Body of pancreas (tissue), 4 donors: ENCODE measurements around the gene LRP10. TPM values are rescaled to one million over a fixed set of nuclear protein-coding genes. Genes with fewer than 3 reads are reported as not detected.
"Not testable (repeated sequence)": the region's sequence is repeated elsewhere in the genome, so short reads cannot be mapped to it uniquely, and the experiment has no call there.

Experiments used
- ATAC-seq: fragments of 150-250 bp; one replicate; pipeline ENCODE4 v1.9.1; 2016
- DNase-seq, 4 donors: peaks; one replicate each; pipeline ENCODE4 v3.0.0-alpha.2; 2019
- H3K27ac ChIP-seq, 4 donors: fragments of 200-600 bp; sonication (generic); 1 replicate in 3 of 4; 2 replicates in 1 of 4; pipeline versions ENCODE4 v1.5.1 to v1.6.1; 2016 to 2019; ENCODE audit warnings: mild to moderate bottlenecking in 1 of 4, mixed read lengths in 1 of 4, moderate library complexity in 1 of 4
- H3K27me3 ChIP-seq, 2 donors: fragments of 200-600 bp; sonication (generic); one replicate each; pipeline ENCODE4 v1.6.0; 2016; ENCODE audit warnings: mild to moderate bottlenecking in 1 of 2
- H3K36me3 ChIP-seq, 2 donors: fragments of 200-600 bp; sonication (generic); replicated peaks in 1 of 2; 2 replicates each; pipeline ENCODE4 v1.5.1; 2016; ENCODE audit warnings: low read depth in 2 of 2; ENCODE audit not compliant: insufficient read depth in 1 of 2
- H3K4me1 ChIP-seq: fragments of 200-600 bp; sonication (generic); one replicate; pipeline ENCODE4 v1.6.0; 2016
- H3K4me3 ChIP-seq, 2 donors: fragments of 200-600 bp; sonication (generic); 1 replicate in 1 of 2; 2 replicates in 1 of 2; pipeline ENCODE4 v1.5.1; 2016 to 2019
- H3K9me3 ChIP-seq, 3 donors: fragments of 200-600 bp; sonication (generic); 1 replicate in 2 of 3; 2 replicates in 1 of 3; pipeline ENCODE4 v1.5.1; 2016
- CTCF ChIP-seq, 7 experiments: fragments of 450-650 bp in 4 of 7; fragments of 200-600 bp in 3 of 7; sonication (generic) in 3 of 7; IDR thresholded peaks; one replicate each; pipeline ENCODE4 v1.5.1; 2016 to 2019; ENCODE audit warnings: antibody characterized with exemption in 7 of 7
- POLR2A ChIP-seq, 3 donors: fragments of 450-650 bp; IDR thresholded peaks; one replicate each; pipeline ENCODE4 v1.6.1; 2016; ENCODE audit warnings: antibody characterized with exemption in 3 of 3, mild to moderate bottlenecking in 2 of 3
- WGBS, 2 donors: methylation state at CpG; one replicate each; pipeline ENCODE4 v1.1.5; 2017; 5-methylcytosine and 5-hydroxymethylcytosine counted together
- intact Hi-C: fragments of 100-400 bp; cut with DNase I; formaldehyde crosslinking; loops from one replicate; pipeline ENCODE4 v1.15.1; 2023
- total RNA-seq, 2 donors: library from RNA; depleted of rRNA; stranded (reverse); fragments of >200 nt; gene quantifications; one replicate each; pipeline ENCODE4 v1.1.0, GENCODE V29; 2016

Gene LRP10
- total RNA-seq, 2 donors from 2014 or later = 47.8 to 83.0 TPM

- no peak for ATAC-seq
- Histone ChIP-seq H3K9me3 (no peaks in the 10 kb centered on the region), H3K27ac (peak overlapping the region in 3 of 4 donors; percentile 78 to 84 (median 82)), H3K4me3 (no peak overlapping the region), H3K27me3 (no peaks in the 10 kb centered on the region), H3K36me3 (no peaks in the 10 kb centered on the region), H3K4me1 (peaks cover 28% of the 10 kb centered on the region)
- no peak for DNase-seq
- TF ChIP-seq CTCF (IDR thresholded peaks at IDR 0.05) = no peak
- TF ChIP-seq POLR2A (IDR thresholded peaks at IDR 0.05) = no peak
- 28 to 30% methylated on average over 2 of the region's 2 CpGs for WGBS, 2 donors
- intact Hi-C loops = loop anchor here (10.0 kb wide), 1 partner anchor 298 kb away; no protein-coding TSS in a partner anchor
Observed at GRCh38 chr14:22852599-22852939, 19.0 kb upstream of the LRP10 start.

GRCh38 chr14:22852940-22853767 is 18.4 kb upstream of the LRP10 start:
- ATAC-seq (peak; percentile 81), DNase-seq (peak; percentile 86 to 93 (median 90))
- Histone ChIP-seq H3K27ac (peak overlapping the region; percentile 53 to 84 (median 80)), H3K4me3 (no peak overlapping the region), H3K36me3 (no peaks in the 10 kb centered on the region), H3K9me3 (no peaks in the 10 kb centered on the region), H3K27me3 (no peaks in the 10 kb centered on the region), H3K4me1 (peaks cover 28% of the 10 kb centered on the region)
- 0 to 7% methylated on average over 11 to 20 of the region's 20 CpGs for WGBS, 2 donors
- intact Hi-C loops = loop anchor here (10.0 kb wide), 1 partner anchor 298 kb away; no protein-coding TSS in a partner anchor
- TF ChIP-seq CTCF (IDR thresholded peaks at IDR 0.05) (peak; percentile 76 to 99 (median 93)), POLR2A (IDR thresholded peaks at IDR 0.05) (peak in 2 of 3 donors; percentile 28 to 47)

GRCh38 chr14:22854296-22854695 is 17.2 kb upstream of the LRP10 start:
- H3K36me3 ChIP-seq, H3K9me3 ChIP-seq, H3K4me3 ChIP-seq, H3K27ac ChIP-seq, DNase-seq, H3K27me3 ChIP-seq, ATAC-seq: not testable (repeated sequence)
- H3K4me1 ChIP-seq = peaks cover 28% of the 10 kb centered on the region
- intact Hi-C loops = loop anchor here (10.0 kb wide), 1 partner anchor 299 kb away; no protein-coding TSS in a partner anchor
- WGBS, 2 donors = 94 to 96% methylated on average over 10 to 11 of the region's 11 CpGs

- TF ChIP-seq CTCF (IDR thresholded peaks at IDR 0.05) (no peak), POLR2A (IDR thresholded peaks at IDR 0.05) (no peak)
- Histone ChIP-seq H3K36me3 (no peaks in the 10 kb centered on the region), H3K27ac (no peak overlapping the region), H3K9me3 (no peaks in the 10 kb centered on the region), H3K4me1 (peaks cover 25% of the 10 kb centered on the region), H3K27me3 (no peaks in the 10 kb centered on the region), H3K4me3 (no peak overlapping the region)
- no peak for DNase-seq
- intact Hi-C loops = loop anchor here (5.0 to 10.0 kb wide), 2 partner anchors 33 to 300 kb away; no protein-coding TSS in a partner anchor
- 80 to 84% methylated on average over 8 of the region's 8 CpGs for WGBS, 2 donors
- no peak for ATAC-seq
Observed at GRCh38 chr14:22854963-22855724, 16.4 kb upstream of the LRP10 start.

GRCh38 chr14:22856428-22856827 is 15.1 kb upstream of the LRP10 start:
- ATAC-seq (no peak), DNase-seq (no peak)
- TF ChIP-seq POLR2A (IDR thresholded peaks at IDR 0.05) = no peak
- no peak for TF ChIP-seq CTCF (IDR thresholded peaks at IDR 0.05)
- Histone ChIP-seq H3K27ac (no peak overlapping the region), H3K9me3 (no peaks in the 10 kb centered on the region), H3K4me3 (no peak overlapping the region), H3K27me3 (no peaks in the 10 kb centered on the region), H3K36me3 (no peaks in the 10 kb centered on the region), H3K4me1 (peaks cover 14% of the 10 kb centered on the region)
- intact Hi-C loops = loop anchor here (5.0 to 10.0 kb wide), 2 partner anchors 34 to 302 kb away; no protein-coding TSS in a partner anchor
- 88 to 89% methylated on average over 5 of the region's 5 CpGs for WGBS, 2 donors

GRCh38 chr14:22860377-22860776 is 11.2 kb upstream of the LRP10 start:
- H3K27ac ChIP-seq, H3K27me3 ChIP-seq, H3K4me3 ChIP-seq, intact Hi-C loops, DNase-seq, H3K36me3 ChIP-seq, H3K4me1 ChIP-seq, ATAC-seq, H3K9me3 ChIP-seq: not testable (repeated sequence)
- 62 to 76% methylated on average over 3 of the region's 3 CpGs for WGBS, 2 donors
